GM19025 (cell line): ENCODE data around the gene MUC4.
"Not testable (repeated sequence)": the region's sequence is repeated elsewhere in the genome, so short reads cannot be mapped to it uniquely, and the experiment has no call there.

Experiments
- ATAC-seq: cut with Tn5 transposase; IDR thresholded peaks from one replicate; pipeline ENCODE4 v1.9.1; 2021; ENCODE audit warnings: mild to moderate bottlenecking, low read depth, moderate library complexity; ENCODE audit not compliant: unreplicated experiment

Gene MUC4

GRCh38 chr3:195750797-195751520, 60.8 kb downstream of the MUC4 start:
- no peak for ATAC-seq

- ATAC-seq: not testable (repeated sequence)
Observed at GRCh38 chr3:195749101-195749500, 62.6 kb downstream of the MUC4 start.

- no peak for ATAC-seq
Observed at GRCh38 chr3:195748661-195749060, 63.1 kb downstream of the MUC4 start.

- no peak for ATAC-seq
Observed at GRCh38 chr3:195746751-195747150, 65.0 kb downstream of the MUC4 start.

GRCh38 chr3:195746346-195746745, 65.4 kb downstream of the MUC4 start:
- ATAC-seq: no peak

GRCh38 chr3:195744437-195744836, 67.3 kb downstream of the MUC4 start:
- no peak for ATAC-seq

- no peak for ATAC-seq
Observed at GRCh38 chr3:195739561-195740111, 72.1 kb downstream of the MUC4 start.

- ATAC-seq: no peak
Observed at GRCh38 chr3:195738274-195739044, 73.3 kb downstream of the MUC4 start.

- not testable (repeated sequence) for ATAC-seq
Observed at GRCh38 chr3:195737782-195738181, 73.9 kb downstream of the MUC4 start.

GRCh38 chr3:195736866-195737490, 74.8 kb downstream of the MUC4 start:
- no peak for ATAC-seq

GRCh38 chr3:195735036-195735695, 76.6 kb downstream of the MUC4 start:
- no peak for ATAC-seq

GRCh38 chr3:195732940-195733339, 78.8 kb downstream of the MUC4 start:
- no peak for ATAC-seq

- ATAC-seq: no peak
Observed at GRCh38 chr3:195731356-195731905, 80.3 kb downstream of the MUC4 start.

- ATAC-seq: no peak
Observed at GRCh38 chr3:195729476-195730251, 82.1 kb downstream of the MUC4 start.

GRCh38 chr3:195728789-195729188, 82.9 kb downstream of the MUC4 start:
- not testable (repeated sequence) for ATAC-seq

GRCh38 chr3:195727606-195728195, 84.0 kb downstream of the MUC4 start:
- no peak for ATAC-seq

GRCh38 chr3:195725916-195726740, 85.6 kb downstream of the MUC4 start:
- not testable (repeated sequence) for ATAC-seq

GRCh38 chr3:195724363-195724762, 87.4 kb downstream of the MUC4 start:
- not testable (repeated sequence) for ATAC-seq
